Pulmonary artery endothelial cell (primary cell): Measurements from ENCODE around the gene SH3BGRL2. TPM values are rescaled to one million over a fixed set of nuclear protein-coding genes. Genes with fewer than 3 reads are reported as not detected.
"Not testable (repeated sequence)": the region's sequence is repeated elsewhere in the genome, so short reads cannot be mapped to it uniquely, and the experiment has no call there.

Source experiments
- DNase-seq: peaks from one replicate; pipeline ENCODE4 v3.0.0-alpha.2; 2011; ENCODE audit warnings: low read depth, low spot score
- total RNA-seq: library from RNA; depleted of rRNA; stranded (reverse); fragments of >200 nt; gene quantifications from 2 replicates; pipeline ENCODE4 v1.2.3, GENCODE V29; 2014

The SH3BGRL2 gene
- total RNA-seq, 1 donor from 2014 or later, result 24.4 TPM

- DNase-seq, result no peak
Measured at GRCh38 chr6:79737172-79737571, 106.0 kb downstream of the SH3BGRL2 start.

DNA sequence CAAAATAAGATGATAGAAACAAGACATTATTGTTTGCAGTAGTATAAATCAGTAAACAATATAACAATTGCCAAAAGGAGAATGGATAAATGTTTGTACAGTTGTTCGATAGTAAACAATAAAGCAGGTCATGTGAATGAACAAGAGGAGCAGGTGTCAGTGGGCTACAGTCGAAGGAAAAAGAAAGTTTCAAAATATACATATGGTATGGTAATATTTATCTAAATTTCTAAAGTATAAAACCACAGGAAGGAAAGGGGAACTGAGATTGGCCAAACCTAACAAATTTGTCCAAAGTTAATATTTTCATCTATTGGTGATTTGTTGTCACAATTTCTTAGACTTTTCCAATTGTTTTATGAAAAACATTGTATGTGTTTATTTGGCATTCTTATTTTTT, 110.9 kb downstream of the SH3BGRL2 start:
- no peak for DNase-seq

DNA sequence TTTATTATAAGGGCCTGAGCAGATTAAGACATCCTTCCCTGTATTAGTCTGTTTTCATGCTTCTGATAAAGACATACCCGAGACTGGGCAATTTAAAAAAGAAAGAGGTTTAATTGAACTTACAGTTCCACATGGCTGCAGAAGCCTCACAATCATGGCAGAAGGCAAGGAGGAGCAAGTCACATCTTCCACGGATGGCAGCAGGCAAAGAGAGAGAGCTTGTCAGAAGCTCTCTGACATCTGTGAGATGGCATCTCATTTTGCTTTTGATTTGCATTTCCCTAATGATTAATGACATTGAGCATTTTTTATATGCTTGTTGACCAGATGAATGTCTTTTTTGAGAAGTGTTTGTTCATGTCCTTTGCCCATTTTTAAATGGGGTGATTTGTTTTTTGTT, 114.2 kb downstream of the SH3BGRL2 start:
- not testable (repeated sequence) for DNase-seq

DNA sequence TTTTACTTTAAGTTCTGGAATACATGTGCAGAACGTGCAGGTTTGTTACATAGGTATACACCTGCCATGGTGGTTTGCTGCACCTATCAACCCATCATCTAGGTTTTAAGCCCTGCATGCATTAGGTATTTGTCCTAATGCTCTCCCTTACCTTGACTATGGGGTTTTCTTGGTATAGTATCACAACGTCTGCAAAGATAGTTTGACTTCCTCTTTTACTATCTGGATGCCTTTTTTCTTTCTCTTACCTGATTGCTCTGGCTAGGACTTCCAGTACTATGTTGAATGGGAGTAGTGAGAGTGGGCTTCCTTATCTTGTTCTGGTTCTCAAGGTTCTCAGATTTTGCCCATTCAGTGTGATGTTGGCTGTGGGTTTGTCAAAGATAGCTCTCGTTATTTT, 115.2 kb downstream of the SH3BGRL2 start:
- not testable (repeated sequence) for DNase-seq

GRCh38 chr6:79750806-79751205, 119.7 kb downstream of the SH3BGRL2 start:
- DNase-seq, result no peak

Other genes with a start within 250 kb of the SH3BGRL2 start
- gene LCA5, start 93.9 kb upstream of the SH3BGRL2 start, total RNA-seq, result 4.3 and 6.1 TPM in 2 replicates